CD4-positive, alpha-beta T cell treated with Interleukin-4 for 4 hours (primary cell): ENCODE data around the gene RNF223.

Experiments used
- DNase-seq: peaks from one replicate; pipeline ENCODE4 v3.0.0-alpha.2; 2020

Gene RNF223

GRCh38 chr1:1023700-1024099, 50.4 kb downstream of the RNF223 start:
- no peak for DNase-seq

GRCh38 chr1:1022302-1023009, 51.6 kb downstream of the RNF223 start:
- no peak for DNase-seq

GRCh38 chr1:1021920-1022259, 52.2 kb downstream of the RNF223 start:
- no peak for DNase-seq

GRCh38 chr1:1021010-1021919, 52.8 kb downstream of the RNF223 start:
- DNase-seq, result no peak
